NCI-H748 (cell line): ENCODE measurements around the gene METTL14.

Experiments
- DNase-seq: peaks from one replicate; lab custom pipeline; 2025; ENCODE audit not compliant: unreplicated experiment; lab: John Stamatoyannopoulos, UW

The METTL14 gene

DNA sequence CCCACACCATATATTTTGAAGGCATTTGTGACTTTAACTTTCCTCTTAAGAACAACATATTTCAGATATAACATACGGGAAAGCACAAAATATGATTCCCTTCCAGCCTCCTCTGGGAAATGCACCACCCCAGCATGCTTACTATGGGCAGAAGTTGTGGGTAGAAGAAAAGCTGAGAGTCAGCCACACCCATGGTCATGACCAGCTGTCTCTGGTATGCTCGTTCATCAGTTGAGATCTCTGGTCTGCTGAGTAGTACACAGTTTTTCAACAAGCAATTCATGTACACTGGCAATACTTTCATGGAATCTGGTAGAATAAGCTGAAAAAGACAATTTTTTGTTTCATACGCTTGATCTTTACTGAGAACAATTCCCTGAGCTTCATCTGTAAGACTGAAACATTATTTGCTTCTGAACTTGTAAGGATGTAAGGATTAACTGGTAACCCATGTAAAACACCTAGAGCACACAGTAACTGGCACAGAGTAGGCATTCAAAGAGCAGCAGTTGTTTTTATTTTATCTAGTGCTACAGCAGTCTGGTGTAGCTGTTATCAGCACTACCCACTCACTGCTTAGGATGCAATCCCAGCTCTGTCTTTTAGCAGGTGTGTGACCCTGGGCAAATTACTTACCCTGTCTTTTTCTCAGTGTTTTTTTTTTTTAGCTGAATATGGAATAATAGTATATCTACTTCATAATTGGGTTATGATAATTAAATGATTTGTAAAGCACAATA, 47.6 kb downstream of the METTL14 start:
- no peak for DNase-seq

DNA sequence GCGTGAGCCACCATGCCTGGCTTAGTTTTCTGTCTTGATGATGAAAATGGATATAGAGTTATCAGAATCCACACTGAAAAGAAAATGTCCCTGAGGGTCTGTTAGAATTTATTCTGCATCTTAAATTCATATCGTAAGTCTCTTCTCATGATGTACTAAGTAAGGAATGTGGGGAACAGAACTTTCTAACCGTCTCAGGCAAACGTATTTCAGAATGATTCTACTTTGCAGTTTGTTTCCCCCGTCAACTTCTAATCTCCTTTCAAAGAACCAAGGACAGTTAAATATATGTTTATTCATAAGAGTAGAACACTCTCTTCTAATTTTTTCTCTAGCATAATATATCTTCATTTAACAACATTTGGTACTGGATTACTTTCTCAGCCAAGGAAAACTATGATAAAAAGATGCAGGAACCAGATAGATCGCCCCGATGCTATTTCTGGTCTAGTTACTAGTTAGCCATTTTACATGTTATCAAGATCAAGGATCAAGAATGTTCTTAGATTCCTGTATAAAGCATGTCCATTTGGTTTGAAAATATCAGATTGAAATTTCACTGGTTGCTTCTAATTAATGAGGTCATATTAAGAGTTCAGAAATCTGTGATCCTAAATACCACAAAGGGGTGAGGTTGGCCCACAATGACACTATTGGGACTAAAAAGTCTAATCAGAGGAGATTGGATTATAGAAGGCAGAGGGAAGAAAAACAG, 49.5 kb downstream of the METTL14 start:
- no peak for DNase-seq

- peak; percentile 18 for DNase-seq
Measured at GRCh38 chr4:118736900-118737299, 51.7 kb downstream of the METTL14 start.

GRCh38 chr4:118738090-118738489, 52.9 kb downstream of the METTL14 start:
- DNase-seq: no peak

DNA sequence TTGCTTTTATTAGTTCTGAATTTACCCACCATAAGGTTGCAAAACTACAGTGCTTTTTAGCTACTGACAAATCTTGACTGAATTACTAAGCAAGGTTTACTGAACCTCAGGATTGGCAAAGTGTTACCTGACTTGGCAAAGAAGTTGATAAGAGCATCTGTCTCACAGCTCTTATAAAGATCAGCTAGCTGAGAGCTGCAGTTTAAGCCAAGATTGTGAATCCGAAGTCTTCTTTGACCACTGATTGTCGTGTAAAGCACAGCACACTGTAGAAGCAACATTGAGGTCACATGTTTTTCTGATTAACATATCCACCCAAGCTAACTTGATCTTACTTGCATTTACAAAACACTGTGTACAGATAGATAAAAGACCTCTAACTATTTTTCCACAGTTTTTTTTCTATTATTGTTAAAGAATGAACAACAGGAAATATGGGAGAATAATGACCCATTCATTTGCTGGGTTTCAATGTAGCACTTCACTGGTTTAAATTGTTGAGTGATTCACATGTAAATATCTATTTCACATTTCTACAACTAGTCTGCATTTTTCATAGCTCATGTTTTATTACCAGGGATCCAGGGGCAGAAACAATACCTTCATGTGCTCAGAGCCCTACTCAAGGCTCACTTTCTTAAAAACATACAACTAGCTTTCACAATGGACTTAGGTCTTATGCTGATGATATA, 54.0 kb downstream of the METTL14 start:
- no peak for DNase-seq

- DNase-seq: peak; percentile 18
Measured at GRCh38 chr4:118740869-118741268, 55.7 kb downstream of the METTL14 start.

DNA sequence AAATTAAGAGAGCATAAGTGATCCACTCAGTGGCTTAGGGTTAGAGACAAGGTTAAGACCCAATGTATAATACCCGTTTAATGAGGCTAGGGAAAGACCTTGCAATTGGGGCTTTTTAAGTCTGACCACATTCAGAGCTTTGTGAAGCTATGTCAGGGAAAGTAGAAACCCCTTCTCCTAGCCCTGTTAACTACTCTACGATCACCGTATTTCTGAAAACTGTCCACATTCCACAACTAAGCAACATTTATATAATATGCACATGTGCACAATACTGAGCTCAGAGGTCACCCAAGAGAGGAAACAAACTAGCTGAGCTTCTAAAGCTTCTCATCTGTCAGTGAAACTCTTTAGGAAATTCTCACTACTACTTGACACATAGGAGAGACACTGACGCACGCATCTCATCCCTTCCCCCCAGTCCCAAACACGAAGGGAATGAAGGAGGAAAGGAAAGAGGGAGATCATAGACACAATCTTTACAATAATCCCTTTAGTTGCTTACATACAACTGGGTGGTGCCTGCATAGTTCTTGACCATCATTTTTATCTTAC, 56.2 kb downstream of the METTL14 start:
- no peak for DNase-seq

- no peak for DNase-seq
Measured at GRCh38 chr4:118742050-118742449, 56.9 kb downstream of the METTL14 start.

DNA sequence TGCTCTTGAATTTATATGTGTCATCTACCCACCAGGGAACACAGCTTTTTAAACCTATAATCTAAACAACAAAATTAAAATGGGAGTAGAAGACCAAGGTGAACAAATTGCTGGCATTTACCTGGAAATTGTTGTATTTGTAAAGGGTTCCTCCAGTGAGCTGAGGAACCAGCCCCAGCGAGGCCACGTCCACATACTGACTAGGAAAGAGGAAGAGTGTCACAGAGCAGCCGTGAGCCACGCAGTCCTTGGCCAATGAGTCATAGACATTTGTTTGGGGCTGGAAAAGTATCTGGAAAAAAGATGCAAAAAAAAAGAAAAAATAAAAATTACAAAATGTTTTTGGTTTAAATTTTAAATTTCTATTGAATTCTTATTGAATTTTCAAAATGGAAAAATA, 58.7 kb downstream of the METTL14 start:
- DNase-seq: no peak

DNA sequence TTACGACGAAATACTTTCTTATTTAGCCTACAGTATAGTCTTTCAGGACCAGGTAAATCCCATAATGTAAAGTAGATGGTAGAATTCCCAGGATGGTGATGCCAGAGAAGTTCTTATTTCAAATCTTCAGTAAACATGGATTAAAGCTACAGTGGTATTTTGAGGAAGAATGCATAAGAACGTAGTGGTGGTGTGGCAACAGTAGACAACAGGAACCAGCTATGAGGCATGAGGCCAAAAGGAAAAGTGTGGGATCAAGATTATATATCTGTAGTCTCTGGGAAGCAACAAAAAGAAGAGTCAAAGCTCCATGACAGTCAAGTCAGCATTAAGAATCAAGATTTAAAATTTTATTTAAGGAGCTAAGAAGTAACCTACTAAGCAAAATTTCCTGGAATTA, 60.2 kb downstream of the METTL14 start:
- DNase-seq: no peak

DNA sequence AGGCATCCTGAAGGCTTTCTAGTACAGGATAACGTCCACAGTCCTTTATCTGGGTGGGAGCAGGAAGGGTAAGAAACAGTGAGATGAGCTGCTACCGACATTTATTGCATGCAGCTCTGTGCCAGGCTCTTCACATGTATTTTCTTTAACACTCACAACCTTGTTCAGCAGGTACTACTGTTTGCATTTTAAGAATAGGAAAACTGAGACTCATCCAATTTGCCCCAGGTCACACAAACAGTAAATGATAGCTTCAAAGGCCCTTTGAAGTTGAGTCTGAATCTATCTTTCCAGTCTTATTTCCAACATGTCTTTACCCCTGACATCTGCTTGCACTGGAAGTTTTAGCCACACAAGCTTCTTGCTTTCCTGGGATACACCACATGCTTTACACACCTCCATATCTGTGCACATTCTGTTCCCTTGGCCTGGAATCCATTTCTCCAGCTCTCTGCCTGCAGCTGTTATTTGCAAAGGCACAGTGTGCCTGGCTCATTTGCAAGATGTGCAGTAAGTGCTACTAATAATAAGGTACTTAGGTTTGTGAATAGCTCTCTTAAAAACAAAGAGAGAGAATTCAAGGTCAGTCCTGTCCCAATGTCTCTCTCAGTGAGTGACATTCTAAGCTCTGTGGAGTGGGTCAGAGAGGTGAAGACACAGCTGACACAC, 61.2 kb downstream of the METTL14 start:
- peak; percentile 10 for DNase-seq

- peak; percentile 57 for DNase-seq
Measured at GRCh38 chr4:118749347-118749988, 64.3 kb downstream of the METTL14 start.

DNA sequence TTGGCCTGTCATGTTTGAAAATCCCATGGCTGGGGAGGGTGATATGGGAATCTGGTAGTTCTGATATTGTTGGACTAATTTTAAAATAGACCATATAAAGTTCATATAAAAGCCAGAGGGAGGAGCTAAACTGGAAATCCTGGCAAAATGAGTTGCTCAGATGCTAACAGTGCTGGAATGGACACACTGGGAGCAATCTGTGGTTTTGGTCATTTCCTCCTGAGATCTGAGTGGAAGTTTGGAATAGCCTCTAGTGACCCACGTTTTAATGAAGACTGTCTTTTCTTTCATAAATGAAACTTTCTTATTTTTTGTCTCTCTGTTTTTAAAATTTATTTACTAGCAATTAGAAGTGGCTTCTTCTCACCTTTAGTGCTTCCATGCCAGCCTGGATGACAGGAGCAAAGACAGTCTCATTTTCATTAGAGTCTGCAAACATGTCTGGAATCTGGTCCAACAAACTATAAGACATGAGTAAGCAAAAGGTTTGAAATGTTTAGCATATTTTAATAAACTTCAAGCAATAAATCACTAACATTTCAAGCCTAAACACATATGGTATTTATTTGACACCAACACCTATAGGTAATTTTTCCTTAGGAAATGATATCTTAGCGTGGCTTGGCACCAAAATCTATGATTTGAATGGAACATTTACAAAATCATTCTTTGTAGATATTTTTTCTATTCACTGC, 66.6 kb downstream of the METTL14 start:
- DNase-seq: no peak

- DNase-seq: no peak
Measured at GRCh38 chr4:118752551-118752950, 67.4 kb downstream of the METTL14 start.

GRCh38 chr4:118753096-118753495, 67.9 kb downstream of the METTL14 start:
- DNase-seq: no peak

- no peak for DNase-seq
Measured at GRCh38 chr4:118753685-118754084, 68.5 kb downstream of the METTL14 start.

DNA sequence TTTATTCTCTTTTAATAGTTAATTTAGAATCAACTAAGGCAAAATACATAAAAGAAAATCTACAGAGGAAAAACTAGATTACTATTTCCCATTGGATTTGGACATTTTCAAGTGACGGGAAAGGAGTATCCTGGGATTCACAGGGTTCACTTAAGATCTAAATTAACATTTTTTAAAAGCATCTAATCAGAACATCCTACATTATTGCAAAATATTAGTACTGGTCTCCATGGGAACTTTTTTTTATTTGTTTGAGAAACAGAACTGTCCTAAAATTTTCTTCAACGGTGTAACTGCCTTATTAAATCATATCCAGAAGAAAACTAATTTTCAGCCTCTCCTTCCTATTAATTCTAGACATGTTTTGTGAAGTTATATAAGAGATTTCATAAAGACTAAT, 69.7 kb downstream of the METTL14 start:
- DNase-seq: no peak

DNA sequence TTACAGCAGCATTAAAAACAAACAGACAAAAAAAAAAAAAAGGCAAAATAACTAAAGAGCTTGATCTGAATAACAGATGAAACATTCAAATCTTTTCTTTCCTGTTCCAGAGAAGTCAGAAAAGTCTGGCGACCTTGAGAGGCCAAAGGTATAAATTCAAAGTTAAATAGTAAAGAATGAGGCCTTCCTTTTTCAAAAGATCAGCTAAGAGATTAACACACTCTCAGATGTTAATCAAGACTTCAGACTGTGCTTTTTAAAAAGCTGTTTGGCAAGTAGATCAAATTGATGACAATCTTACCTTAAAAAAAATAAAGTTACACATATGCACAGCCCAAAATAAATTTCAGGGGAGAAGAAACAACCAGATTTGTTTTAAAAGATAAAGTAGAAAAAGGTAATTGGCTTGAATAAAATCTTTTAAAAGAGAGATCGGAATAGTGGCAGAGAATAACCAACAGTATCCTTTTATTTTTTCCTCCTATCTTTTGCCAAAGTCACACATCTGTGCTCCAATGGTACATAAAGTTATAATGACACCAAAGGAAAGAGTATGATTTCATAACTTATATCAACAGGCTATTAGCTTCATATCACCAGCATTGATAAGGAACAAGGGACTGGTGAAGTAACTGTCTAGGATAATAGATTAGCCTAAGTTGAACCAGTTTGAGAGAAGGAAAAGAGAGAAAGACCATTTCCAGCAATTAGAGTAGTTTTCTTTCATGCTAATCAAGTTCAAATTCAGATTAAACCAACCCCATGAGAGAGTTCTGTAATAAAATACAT, 70.4 kb downstream of the METTL14 start:
- no peak for DNase-seq

- DNase-seq: no peak
Measured at GRCh38 chr4:118756429-118756828, 71.2 kb downstream of the METTL14 start.
